Osteocyte (in vitro differentiated cells): ENCODE measurements around the gene ARSA. TPM values are rescaled to one million over a fixed set of nuclear protein-coding genes. Genes with fewer than 3 reads are reported as not detected.

ENCODE experiments used
- DNase-seq: peaks from one replicate; pipeline ENCODE4 v3.0.0; 2021; ENCODE audit warnings: mixed read lengths; ENCODE audit not compliant: unreplicated experiment; ENCODE audit errors: extremely low spot score
- H3K27ac Mint-ChIP-seq: one replicate; pipeline ENCODE4 v1.8.0; 2021; ENCODE audit warnings: mild to moderate bottlenecking, mixed read lengths; ENCODE audit not compliant: unreplicated experiment
- H3K27me3 Mint-ChIP-seq: one replicate; pipeline ENCODE4 v1.8.0; 2021; ENCODE audit warnings: mixed read lengths; ENCODE audit not compliant: unreplicated experiment
- H3K36me3 Mint-ChIP-seq: one replicate; pipeline ENCODE4 v1.8.0; 2021; ENCODE audit warnings: mixed read lengths; ENCODE audit not compliant: unreplicated experiment
- H3K4me1 Mint-ChIP-seq: one replicate; pipeline ENCODE4 v1.8.0; 2021; ENCODE audit warnings: mixed read lengths; ENCODE audit not compliant: unreplicated experiment
- H3K4me3 Mint-ChIP-seq: one replicate; pipeline ENCODE4 v1.8.0; 2021; ENCODE audit warnings: mild to moderate bottlenecking, moderate library complexity, mixed read lengths; ENCODE audit not compliant: unreplicated experiment
- H3K9me3 Mint-ChIP-seq: one replicate; pipeline ENCODE4 v1.8.0; 2021; ENCODE audit warnings: mixed read lengths; ENCODE audit not compliant: unreplicated experiment
- total RNA-seq: library from RNA; stranded (reverse); gene quantifications from 2 replicates; pipeline ENCODE4 v1.2.1, GENCODE V29; 2021
- TF ChIP-seq, protein P1 (sequence below): fragments of 200-600 bp; sonication (generic); IDR thresholded peaks from 2 replicates; pipeline ENCODE4 v1.5.0; 2021; ENCODE audit warnings: antibody characterized with exemption, mild to moderate bottlenecking, moderate library complexity

The ARSA gene
- total RNA-seq, 1 donor from 2014 or later = 43.5 TPM

DNA sequence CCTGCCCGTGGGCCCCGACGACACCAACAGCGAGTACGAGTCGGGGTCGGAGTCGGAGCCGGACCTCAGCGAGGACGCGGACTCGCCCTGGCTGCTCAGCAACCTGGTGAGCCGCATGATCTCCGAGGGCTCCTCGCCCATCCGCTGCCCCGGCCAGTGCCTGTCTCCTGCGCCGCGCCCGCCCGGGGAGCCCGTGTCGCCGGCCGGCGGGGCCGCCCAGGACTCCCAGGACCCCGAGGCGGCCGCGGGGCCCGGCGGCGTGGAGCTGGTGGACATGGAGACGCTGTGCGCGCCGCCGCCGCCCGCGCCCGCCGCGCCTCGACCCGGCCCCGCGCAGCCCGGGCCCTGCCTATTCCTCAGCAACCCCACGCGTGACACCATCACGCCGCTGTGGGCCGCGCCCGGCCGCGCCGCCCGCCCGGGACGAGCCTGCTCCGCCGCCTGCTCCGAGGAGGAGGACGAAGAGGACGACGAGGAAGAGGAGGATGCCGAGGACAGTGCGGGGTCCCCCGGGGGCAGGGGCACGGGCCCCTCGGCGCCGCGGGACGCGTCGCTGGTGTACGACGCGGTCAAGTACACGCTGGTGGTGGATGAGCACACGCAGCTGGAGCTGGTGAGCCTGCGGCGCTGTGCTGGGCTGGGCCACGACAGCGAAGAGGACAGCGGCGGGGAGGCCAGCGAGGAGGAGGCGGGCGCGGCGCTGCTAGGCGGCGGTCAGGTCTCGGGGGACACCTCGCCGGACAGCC lies 23.5 kb downstream of the ARSA start:
- TF ChIP-seq, protein P1, sequence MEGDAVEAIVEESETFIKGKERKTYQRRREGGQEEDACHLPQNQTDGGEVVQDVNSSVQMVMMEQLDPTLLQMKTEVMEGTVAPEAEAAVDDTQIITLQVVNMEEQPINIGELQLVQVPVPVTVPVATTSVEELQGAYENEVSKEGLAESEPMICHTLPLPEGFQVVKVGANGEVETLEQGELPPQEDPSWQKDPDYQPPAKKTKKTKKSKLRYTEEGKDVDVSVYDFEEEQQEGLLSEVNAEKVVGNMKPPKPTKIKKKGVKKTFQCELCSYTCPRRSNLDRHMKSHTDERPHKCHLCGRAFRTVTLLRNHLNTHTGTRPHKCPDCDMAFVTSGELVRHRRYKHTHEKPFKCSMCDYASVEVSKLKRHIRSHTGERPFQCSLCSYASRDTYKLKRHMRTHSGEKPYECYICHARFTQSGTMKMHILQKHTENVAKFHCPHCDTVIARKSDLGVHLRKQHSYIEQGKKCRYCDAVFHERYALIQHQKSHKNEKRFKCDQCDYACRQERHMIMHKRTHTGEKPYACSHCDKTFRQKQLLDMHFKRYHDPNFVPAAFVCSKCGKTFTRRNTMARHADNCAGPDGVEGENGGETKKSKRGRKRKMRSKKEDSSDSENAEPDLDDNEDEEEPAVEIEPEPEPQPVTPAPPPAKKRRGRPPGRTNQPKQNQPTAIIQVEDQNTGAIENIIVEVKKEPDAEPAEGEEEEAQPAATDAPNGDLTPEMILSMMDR = no peak
- H3K9me3 Mint-ChIP-seq = no peaks in the 10 kb centered on the region

DNA sequence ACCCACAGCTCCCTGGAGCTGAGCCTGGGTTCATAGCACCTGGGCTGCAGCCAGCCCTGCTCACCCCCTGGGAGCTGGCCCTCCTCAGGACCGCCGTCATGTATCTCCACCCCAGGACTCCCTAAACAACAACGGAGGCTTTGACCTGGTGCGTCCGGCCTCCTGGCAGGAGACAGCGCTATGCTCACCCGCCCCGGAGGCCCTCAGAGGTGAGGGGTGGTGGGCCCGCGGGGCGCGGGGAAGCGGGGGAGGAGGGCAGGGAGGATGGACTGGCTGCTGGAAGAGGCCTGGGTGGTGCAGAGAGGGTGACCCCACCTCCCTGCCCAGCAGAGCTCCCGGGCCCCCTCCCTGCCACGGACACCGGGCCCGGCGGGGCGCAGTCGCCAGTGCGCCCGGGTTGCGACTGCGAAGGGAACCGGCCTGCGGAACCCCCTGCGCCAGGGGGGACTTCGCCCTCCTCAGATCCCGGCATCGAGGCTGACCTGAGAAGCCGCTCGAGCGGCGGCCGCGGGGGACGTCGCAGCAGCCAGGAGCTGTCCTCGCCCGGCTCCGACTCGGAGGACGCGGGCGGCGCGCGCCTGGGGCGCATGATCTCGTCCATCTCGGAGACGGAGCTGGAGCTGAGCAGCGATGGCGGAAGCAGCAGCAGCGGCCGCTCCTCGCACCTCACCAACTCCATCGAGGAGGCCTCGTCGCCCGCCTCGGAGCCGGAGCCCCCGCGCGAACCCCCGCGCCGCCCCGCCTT lies 24.3 kb downstream of the ARSA start:
- H3K27me3 Mint-ChIP-seq = peaks cover 8% of the 10 kb centered on the region
- TF ChIP-seq, protein P1 = no peak
- H3K27ac Mint-ChIP-seq = no peak overlapping the region
- no peaks in the 10 kb centered on the region for H3K9me3 Mint-ChIP-seq
- no peak overlapping the region for H3K4me3 Mint-ChIP-seq
- H3K4me1 Mint-ChIP-seq = peaks cover 11% of the 10 kb centered on the region
- no peak for DNase-seq
- no peaks in the 10 kb centered on the region for H3K36me3 Mint-ChIP-seq

More for the DNA sequence above, 23.5 kb downstream of the ARSA start:
- no peak for DNase-seq
- Mint-ChIP-seq H3K27ac (no peak overlapping the region), H3K4me1 (peaks cover 11% of the 10 kb centered on the region), H3K4me3 (no peak overlapping the region), H3K36me3 (no peaks in the 10 kb centered on the region), H3K27me3 (peaks cover 8% of the 10 kb centered on the region)

DNA sequence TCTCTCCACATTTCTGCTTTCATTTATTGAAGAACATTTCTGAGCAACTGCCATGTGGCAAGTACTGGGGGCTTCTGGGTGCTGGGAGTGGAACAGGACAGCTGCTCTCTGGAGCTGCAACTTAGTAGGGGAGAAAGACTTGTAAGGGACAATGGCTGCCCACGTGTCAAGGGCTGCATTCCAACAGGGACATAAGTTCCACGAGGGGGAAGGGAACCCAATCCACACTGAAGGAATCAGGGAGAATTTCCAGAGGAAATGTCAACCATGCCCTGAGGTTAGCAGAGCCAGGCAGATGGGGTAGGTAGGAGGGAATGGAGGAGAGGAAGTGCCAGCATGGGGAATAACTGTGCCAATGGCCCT lies 25.6 kb downstream of the ARSA start:
- Mint-ChIP-seq H3K27me3 (peaks cover 8% of the 10 kb centered on the region), H3K9me3 (no peaks in the 10 kb centered on the region), H3K4me1 (peaks cover 11% of the 10 kb centered on the region), H3K4me3 (peak overlapping the region; percentile 69), H3K36me3 (no peaks in the 10 kb centered on the region), H3K27ac (no peak overlapping the region)
- TF ChIP-seq, protein P1 = no peak
- DNase-seq = no peak

DNA sequence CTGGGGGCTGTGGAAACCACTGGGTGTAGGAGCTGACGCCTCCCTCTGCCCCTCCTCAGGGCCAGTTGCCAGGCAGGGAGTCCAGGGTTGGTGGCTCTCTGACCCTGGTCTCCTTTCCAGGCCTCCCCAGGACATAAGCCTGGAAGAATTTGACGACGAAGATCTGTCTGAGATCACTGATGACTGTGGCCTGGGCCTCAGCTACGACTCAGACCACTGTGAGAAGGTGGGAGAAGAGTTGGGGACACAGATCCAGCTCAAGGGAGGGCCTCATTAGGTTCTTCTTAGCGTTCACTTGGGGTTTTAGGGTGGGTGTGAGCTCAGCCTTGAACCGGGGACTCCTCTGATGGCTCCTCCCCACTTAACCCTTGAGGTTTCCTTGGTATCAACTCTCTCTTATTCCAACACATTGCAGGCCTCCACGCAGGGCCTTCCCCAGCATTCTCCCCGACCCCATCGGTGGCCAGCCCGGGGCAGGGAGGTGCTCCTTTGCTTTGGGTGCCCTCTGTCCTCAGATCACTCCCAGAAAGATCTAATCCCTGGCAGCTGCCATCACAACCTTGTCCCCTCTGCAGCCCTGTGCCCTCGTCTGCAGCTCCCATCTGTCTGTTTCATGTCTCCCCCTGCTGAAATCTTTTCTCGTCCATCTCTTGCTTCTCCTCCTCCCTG lies 26.1 kb downstream of the ARSA start:
- Mint-ChIP-seq H3K27me3 (peaks cover 8% of the 10 kb centered on the region), H3K27ac (no peak overlapping the region), H3K9me3 (no peaks in the 10 kb centered on the region), H3K36me3 (no peaks in the 10 kb centered on the region), H3K4me3 (peak overlapping the region; percentile 69), H3K4me1 (peaks cover 11% of the 10 kb centered on the region)
- no peak for DNase-seq
- TF ChIP-seq, protein P1 = no peak
